H1 (cell line): Measurements from ENCODE around the gene CAMK1G. TPM values are rescaled to one million over a fixed set of nuclear protein-coding genes. Genes with fewer than 3 reads are reported as not detected.

ENCODE experiments used
- CTCF ChIA-PET: fragments of 300-600 bp; sonication (Branson Sonifier 250); formaldehyde crosslinking; loops from one replicate; lab custom pipeline; 2021; ENCODE audit not compliant: partially characterized antibody; lab: Charles Lee
- POLR2A ChIA-PET: fragments of 300-600 bp; sonication (Branson Sonifier 250); formaldehyde crosslinking; loops from one replicate; lab custom pipeline; 2021; ENCODE audit warnings: inconsistent platforms; ENCODE audit not compliant: partially characterized antibody; lab: Charles Lee
- DNase-seq, 2 experiments: peaks; one replicate each; pipeline versions ENCODE4 v3.0.0 to v3.0.0-alpha.2; 2010 to 2022; ENCODE audit warnings: low spot score in 2 of 2, low read depth in 1 of 2, mixed read lengths in 1 of 2
- FAIRE-seq: peaks from 2 replicates; lab custom pipeline; 2011; peaks lifted over from hg19 to GRCh38; lab: Jason Lieb, UNC
- H2AFZ ChIP-seq: 2 replicates; pipeline ENCODE4 v1.8.1; 2012; ENCODE audit warnings: low read length, inconsistent platforms
- H2AK5ac ChIP-seq: 2 replicates; pipeline ENCODE4 v1.6.1; 2013; ENCODE audit warnings: low read depth, low read length
- H2BK120ac ChIP-seq: replicated peaks from 2 replicates; pipeline ENCODE3; 2013; ENCODE audit warnings: low read depth, low read length, inconsistent platforms
- H2BK12ac ChIP-seq: 2 replicates; pipeline ENCODE4 v1.6.1; 2013; ENCODE audit warnings: low read depth, low read length
- H2BK15ac ChIP-seq: 2 replicates; pipeline ENCODE4 v1.6.1; 2013; ENCODE audit warnings: low read length
- H2BK20ac ChIP-seq: 2 replicates; pipeline ENCODE4 v1.6.1; 2013; ENCODE audit warnings: low read length
- H2BK5ac ChIP-seq: 2 replicates; pipeline ENCODE4 v1.6.1; 2013; ENCODE audit warnings: low read depth, low read length
- H3K14ac ChIP-seq: 2 replicates; pipeline ENCODE4 v1.6.1; 2013; ENCODE audit warnings: inconsistent platforms; ENCODE audit not compliant: insufficient read length
- H3K18ac ChIP-seq: 2 replicates; pipeline ENCODE4 v1.6.1; 2013; ENCODE audit warnings: low read length; ENCODE audit errors: extremely low read depth
- H3K23ac ChIP-seq: 2 replicates; pipeline ENCODE4 v1.6.1; 2013; ENCODE audit warnings: inconsistent platforms; ENCODE audit not compliant: insufficient read length
- H3K23me2 ChIP-seq: 2 replicates; pipeline ENCODE4 v1.6.1; 2013; ENCODE audit warnings: low read depth, low read length
- H3K27ac ChIP-seq: 2 replicates; pipeline ENCODE4 v1.6.1; 2011; ENCODE audit warnings: low read depth, low read length, inconsistent platforms
- H3K27me3 ChIP-seq, 4 experiments: replicated peaks in 1 of 4; 1 replicate in 1 of 4; 2 replicates in 3 of 4; pipeline versions ENCODE4 v1.6.1 to v1.8.1; 2011 to 2013; ENCODE audit warnings: low read length in 3 of 4, mild to moderate bottlenecking in 3 of 4, inconsistent platforms in 2 of 4, mixed read lengths in 2 of 4, moderate library complexity in 1 of 4; ENCODE audit not compliant: control insufficient read depth in 3 of 4, insufficient read depth in 3 of 4; ENCODE audit errors: extremely low read depth in 1 of 4
- H3K36me3 ChIP-seq, 4 experiments: 2 replicates each; pipeline versions ENCODE4 v1.6.1 to v1.8.1; 2011 to 2013; ENCODE audit warnings: mild to moderate bottlenecking in 4 of 4, low read length in 3 of 4, moderate library complexity in 2 of 4, control low read depth in 1 of 4, inconsistent platforms in 1 of 4; ENCODE audit not compliant: insufficient read depth in 4 of 4, control insufficient read depth in 2 of 4
- H3K4ac ChIP-seq: replicated peaks from 2 replicates; pipeline ENCODE3; 2013; ENCODE audit warnings: low read length, low read depth, mixed read lengths, inconsistent platforms; ENCODE audit not compliant: insufficient read length
- H3K4me1 ChIP-seq, 4 experiments: replicated peaks in 1 of 4; 1 replicate in 1 of 4; 2 replicates in 3 of 4; pipeline versions ENCODE4 v1.6.1 to v1.8.1; 2011 to 2013; ENCODE audit warnings: low read length in 3 of 4, inconsistent platforms in 2 of 4, mixed read lengths in 1 of 4; ENCODE audit not compliant: insufficient read depth in 4 of 4, control insufficient read depth in 3 of 4
- H3K4me2 ChIP-seq, 2 experiments: 2 replicates each; pipeline versions ENCODE4 v1.6.1 to v1.8.1; 2011 to 2013; ENCODE audit warnings: low read depth in 2 of 2, low read length in 2 of 2, control low read depth in 1 of 2, inconsistent platforms in 1 of 2, mild to moderate bottlenecking in 1 of 2; ENCODE audit not compliant: insufficient read depth in 1 of 2
- H3K4me3 ChIP-seq, 4 experiments: fragments of 200-600, 300-600 bp in 1 of 4; sonication (generic), shearing (Covaris generic), sonication (Bioruptor Twin) in 1 of 4; 2 replicates each; pipeline versions ENCODE4 v1.5.1 to v1.8.1; 2011 to 2016; ENCODE audit warnings: low read length in 4 of 4, low read depth in 3 of 4, control low read depth in 2 of 4, inconsistent platforms in 2 of 4, mild to moderate bottlenecking in 2 of 4, mixed read lengths in 1 of 4, moderate library complexity in 1 of 4; ENCODE audit not compliant: insufficient read depth in 2 of 4; ENCODE audit errors: extremely low read depth in 1 of 4
- H3K56ac ChIP-seq: replicated peaks from 2 replicates; pipeline ENCODE3; 2013; ENCODE audit warnings: low read depth, mild to moderate bottlenecking, mixed read lengths, low read length, inconsistent platforms; ENCODE audit not compliant: insufficient read length
- H3K79me1 ChIP-seq: 2 replicates; pipeline ENCODE4 v1.6.1; 2013; ENCODE audit warnings: low read depth, low read length, control low read depth
- H3K79me2 ChIP-seq, 2 experiments: 2 replicates each; pipeline versions ENCODE4 v1.6.1 to v1.8.1; 2012 to 2013; ENCODE audit warnings: low read length in 2 of 2, mild to moderate bottlenecking in 2 of 2, inconsistent platforms in 1 of 2; ENCODE audit not compliant: insufficient read depth in 2 of 2, control insufficient read depth in 1 of 2
- H3K9ac ChIP-seq, 4 experiments: replicated peaks in 1 of 4; 1 replicate in 1 of 4; 2 replicates in 3 of 4; pipeline versions ENCODE4 v1.6.1 to v1.8.1; 2011 to 2013; ENCODE audit warnings: low read depth in 3 of 4, low read length in 3 of 4, control low read depth in 2 of 4, mild to moderate bottlenecking in 2 of 4, moderate library complexity in 2 of 4, inconsistent platforms in 1 of 4; ENCODE audit errors: extremely low read depth in 1 of 4
- H3K9me3 ChIP-seq, 2 experiments: 2 replicates each; pipeline versions ENCODE4 v1.6.1 to v1.8.1; 2012 to 2013; ENCODE audit warnings: mild to moderate bottlenecking in 2 of 2, moderate library complexity in 2 of 2, control low read depth in 1 of 2, inconsistent platforms in 1 of 2, low read depth in 1 of 2, low read length in 1 of 2, mixed read lengths in 1 of 2; ENCODE audit not compliant: insufficient read depth in 2 of 2
- H4K20me1 ChIP-seq, 2 experiments: replicated peaks in 1 of 2; 2 replicates each; pipeline versions ENCODE3 to v1.8.1; 2011 to 2013; ENCODE audit warnings: inconsistent platforms in 2 of 2, low read length in 2 of 2, mild to moderate bottlenecking in 1 of 2; ENCODE audit not compliant: insufficient read depth in 2 of 2, control insufficient read depth in 1 of 2
- H4K5ac ChIP-seq: 2 replicates; pipeline ENCODE4 v1.6.1; 2013; ENCODE audit warnings: low read length, low read depth, mixed read lengths, inconsistent platforms; ENCODE audit not compliant: insufficient read length
- H4K8ac ChIP-seq: 2 replicates; pipeline ENCODE4 v1.8.0; 2013; ENCODE audit warnings: mild to moderate bottlenecking, moderate library complexity, low read length, inconsistent platforms; ENCODE audit not compliant: insufficient read depth; ENCODE audit errors: extremely low read depth
- H4K91ac ChIP-seq: replicated peaks from 2 replicates; pipeline ENCODE3; 2013; ENCODE audit warnings: low read length, mixed read lengths, inconsistent platforms; ENCODE audit not compliant: insufficient read length
- CBX8 ChIP-seq: fragments of 300-800, 300-1000 bp; sonication (generic); IDR thresholded peaks from 2 replicates; pipeline ENCODE4 v1.7.1; 2016; ENCODE audit warnings: low read depth, low read length, borderline replicate concordance
- CTCF ChIP-seq, 3 experiments: IDR thresholded peaks; 1 replicate in 2 of 3; 2 replicates in 1 of 3; pipeline versions ENCODE4 v1.5.1 to v1.6.1; 2011; ENCODE audit warnings: low read length in 3 of 3, mild to moderate bottlenecking in 3 of 3, inconsistent platforms in 2 of 3, low read depth in 1 of 3, moderate library complexity in 1 of 3; ENCODE audit not compliant: insufficient read depth in 1 of 3; ENCODE audit errors: control extremely low read depth in 1 of 3
- KDM5A ChIP-seq: fragments of 200-600 bp; IDR thresholded peaks from 2 replicates; pipeline ENCODE4 v1.7.1; 2012; ENCODE audit warnings: mild to moderate bottlenecking, low read length, inconsistent platforms, mixed read lengths
- RAD21 ChIP-seq, 2 experiments: IDR thresholded peaks in 1 of 2; conservative IDR thresholded peaks in 1 of 2; 2 replicates each; pipeline ENCODE4 v1.6.1; 2011; ENCODE audit warnings: low read depth in 2 of 2, low read length in 2 of 2, improper control_type of control experiment in 1 of 2, inconsistent platforms in 1 of 2, mild to moderate bottlenecking in 1 of 2, moderate library complexity in 1 of 2
- TEAD4 ChIP-seq: IDR thresholded peaks from 2 replicates; pipeline ENCODE4 v1.6.1; 2012; ENCODE audit warnings: low read depth, low read length, inconsistent platforms, mixed read lengths
- WGBS, 2 experiments: shearing (Covaris generic) in 1 of 2; methylation state at CpG; one replicate each; pipeline versions ENCODE4 v1.1.6 to v1.1.7; 2013 to 2015; ENCODE audit warnings: low lambda C conversion rate in 2 of 2, mixed read lengths in 2 of 2, inconsistent platforms in 1 of 2, low coverage in 1 of 2, missing lambda C conversion rate in 1 of 2; ENCODE audit not compliant: insufficient replicate concordance in 2 of 2, insufficient coverage in 1 of 2, insufficient read length in 1 of 2; ENCODE audit errors: extremely low coverage in 1 of 2, missing lambda C conversion rate in 1 of 2; 5-methylcytosine and 5-hydroxymethylcytosine counted together
- polyA plus RNA-seq, 7 experiments: library from polyadenylated mRNA; depleted of rRNA in 3 of 7; stranded (reverse) in 5 of 7; unstranded in 2 of 7; fragments of >200 nt in 5 of 7; fragments of 200-250 nt in 2 of 7; gene quantifications; 1 replicate in 5 of 7; 2 replicates in 1 of 7; 4 replicates in 1 of 7; pipeline versions ENCODE4 v1.2.1 to v1.2.3, GENCODE V29; 2011 to 2013; ENCODE audit warnings: missing spikeins in 2 of 7, mixed read lengths in 2 of 7
- total RNA-seq: library from RNA; stranded (reverse); fragmentation: NEBNext Ultra II Directional; extraction: Animal tissue kit (Norgen Biotek cat#: 25700); gene quantifications from 2 replicates; pipeline ENCODE4 v1.2.1, GENCODE V29; 2021

Gene CAMK1G
- total and polyA plus RNA-seq, 2 of the 8 experiments (the other 6 are each of a cell fraction or from before 2014, with no cell fraction given), result 1.00 to 1.0 TPM

DNA sequence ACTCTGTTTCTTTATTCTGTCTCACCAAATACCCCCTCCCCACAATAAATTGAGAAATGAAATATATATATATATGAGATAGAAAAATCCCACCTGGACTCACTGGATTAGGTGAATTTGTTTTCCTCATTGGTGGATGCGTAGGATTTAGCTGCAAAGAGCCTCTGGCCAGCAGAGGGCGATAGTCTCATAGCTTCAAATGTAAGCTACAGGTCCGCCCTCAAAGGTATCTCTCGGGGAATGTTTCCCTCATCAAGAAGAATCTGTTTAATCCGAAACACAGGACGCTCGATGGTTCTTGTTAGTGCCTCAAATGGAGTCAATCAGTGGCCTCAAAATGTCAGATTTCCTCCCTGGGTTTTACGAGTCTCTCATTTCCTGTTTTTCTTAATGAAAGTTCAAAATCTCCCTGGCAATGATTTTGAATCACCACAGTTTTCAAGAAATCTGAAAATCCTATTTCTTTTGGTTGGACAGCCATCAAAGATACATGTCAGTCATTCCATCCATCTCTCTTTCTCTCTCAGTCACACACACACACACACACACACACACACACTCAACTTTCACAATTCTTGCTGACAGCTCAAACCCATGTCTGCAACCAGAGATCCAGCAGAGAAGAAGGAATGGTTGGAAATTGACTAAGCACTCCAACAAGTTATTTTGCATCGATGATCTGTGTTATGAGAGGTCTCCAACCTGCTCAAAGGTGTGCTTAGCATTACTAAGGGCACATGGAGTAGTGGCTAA lies 13.9 kb upstream of the CAMK1G start:
- H3K56ac ChIP-seq, result no peak overlapping the region
- H3K4me2 ChIP-seq, result no peak overlapping the region
- no peak overlapping the region for H3K14ac ChIP-seq
- peak; percentile 58 for FAIRE-seq
- H4K8ac ChIP-seq, result no peak overlapping the region
- H3K4ac ChIP-seq, result no peak overlapping the region
- no peaks in the 10 kb centered on the region for H3K79me2 ChIP-seq
- no peaks in the 10 kb centered on the region for H3K79me1 ChIP-seq
- H4K20me1 ChIP-seq, result no peaks in the 10 kb centered on the region
- no peak overlapping the region for H3K9ac ChIP-seq
- no peak overlapping the region for H2BK20ac ChIP-seq
- no peaks in the 10 kb centered on the region; a peak in 1 of 7 replicates for H3K27me3 ChIP-seq
- no peak overlapping the region for H2BK15ac ChIP-seq
- no peak overlapping the region for H4K5ac ChIP-seq
- H2BK120ac ChIP-seq, result no peak overlapping the region
- H3K9me3 ChIP-seq, result no peaks in the 10 kb centered on the region
- H2AK5ac ChIP-seq, result no peak overlapping the region
- no peak overlapping the region for H3K23ac ChIP-seq
- peaks cover 0 to 4% (median 2%) of the 10 kb centered on the region in 4 experiments; a peak in 4 of 7 replicates for H3K4me1 ChIP-seq
- DNase-seq, result peak; percentile 64 to 85
- TF ChIP-seq RAD21 (IDR thresholded peaks at IDR 0.05 in 1 of 2, conservative IDR thresholded peaks at IDR 0.05 in 1 of 2; ENCODE audit: low read depth in 2 of 2, low read length in 2 of 2) (peak; percentile 73 to 78), TEAD4 (peak; percentile 42; the same call in 1 of the 2 replicates), CTCF (IDR thresholded peaks at IDR 0.05; ENCODE audit: control extremely low read depth in 1 of 3, insufficient read depth in 1 of 3, low read depth in 1 of 3, low read length in 3 of 3) (peak; percentile 50 to 90 (median 81)), CBX8 (no peak), KDM5A (no peak)
- H3K18ac ChIP-seq, result no peak overlapping the region
- H2BK12ac ChIP-seq, result no peak overlapping the region
- ChIA-PET POLR2A (no interaction called here), CTCF (interaction anchor here (0.5 to 8.0 kb wide), 42 partner anchors 9 to 1446 kb away, joined by 3 to 89 read pairs (median 5); partner anchors contain the start of genes CAMK1G, G0S2 and LAMB3)
- no peaks in the 10 kb centered on the region; the same call in none of the 2 replicates for H3K23me2 ChIP-seq
- H3K4me3 ChIP-seq, result no peak overlapping the region
- no peak overlapping the region for H2BK5ac ChIP-seq
- H2AFZ ChIP-seq, result peak overlapping the region; percentile 6; the same call in 1 of the 2 replicates
- H3K36me3 ChIP-seq, result no peaks in the 10 kb centered on the region
- 38% methylated on average over 9 of the region's 9 CpGs; no CpG with 5 or more reads in 1 of the 2 experiments for WGBS, 2 experiments
- H3K27ac ChIP-seq, result no peak overlapping the region
- no peak overlapping the region for H4K91ac ChIP-seq
